ENCODE measurements around the gene PALS1. TPM values are rescaled to one million over a fixed set of nuclear protein-coding genes. Genes with fewer than 3 reads are reported as not detected.

PALS1 gene
- 14.7 TPM for total RNA-seq
- long read RNA-seq, full-length matches to known transcripts: 8 of 10 reads
- long read RNA-seq, partial matches to known transcripts: 1 of 10 reads
- long read RNA-seq, other reads (novel, unspliced or antisense): 1 of 10 reads

DNA sequence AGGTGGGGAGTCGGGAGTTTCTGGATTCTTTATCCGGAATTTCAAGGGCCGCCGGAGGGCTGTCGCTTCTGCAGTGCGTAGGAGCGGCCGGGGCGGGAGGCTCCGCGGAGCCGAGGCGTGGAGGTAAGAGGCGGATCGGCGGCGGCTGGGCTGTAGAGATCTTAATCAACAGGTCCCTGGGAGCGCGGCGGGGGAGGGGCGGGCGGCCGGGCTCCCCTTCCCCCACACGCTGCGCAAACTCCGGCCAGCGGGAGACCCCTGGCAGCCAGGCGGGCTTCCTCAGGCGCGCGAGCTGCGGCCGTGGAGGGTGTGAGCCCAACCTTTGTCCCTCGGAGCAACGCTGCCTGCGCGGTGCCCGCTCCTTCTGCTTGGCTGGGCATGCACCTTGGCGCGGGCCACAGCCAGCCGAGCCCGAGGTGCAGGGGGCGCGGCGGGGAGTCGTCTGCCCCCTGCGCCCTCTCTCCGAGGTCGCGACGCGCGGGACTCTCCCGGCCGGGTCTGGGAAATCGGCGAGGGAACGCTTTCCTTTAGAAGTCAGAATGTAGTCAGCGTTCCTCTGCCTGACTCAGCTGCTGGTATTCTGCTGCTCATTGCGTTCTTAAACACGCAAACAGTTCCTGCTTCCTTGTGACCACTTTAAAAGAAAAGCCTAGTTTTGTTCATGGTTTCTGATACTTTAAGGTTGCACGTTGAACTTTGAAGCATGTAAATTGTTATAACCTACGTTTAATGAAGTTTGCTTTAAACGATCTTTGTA is at the start of gene PALS1:
TSS of gene PALS1 (plus strand) at position 25 of the 757 bp plus-strand sequence. CDS start 37,736 bp downstream, outside the sequence.
- peak; percentile 42 for ATAC-seq
- no peak for DNase-seq (ENCODE audit: missing footprints)
- intact Hi-C loops (cut with DNase I): loop anchor here (5.0 to 10.0 kb wide), 2 partner anchors 41 to 737 kb away; partner anchors contain the start of gene GPHN

DNA sequence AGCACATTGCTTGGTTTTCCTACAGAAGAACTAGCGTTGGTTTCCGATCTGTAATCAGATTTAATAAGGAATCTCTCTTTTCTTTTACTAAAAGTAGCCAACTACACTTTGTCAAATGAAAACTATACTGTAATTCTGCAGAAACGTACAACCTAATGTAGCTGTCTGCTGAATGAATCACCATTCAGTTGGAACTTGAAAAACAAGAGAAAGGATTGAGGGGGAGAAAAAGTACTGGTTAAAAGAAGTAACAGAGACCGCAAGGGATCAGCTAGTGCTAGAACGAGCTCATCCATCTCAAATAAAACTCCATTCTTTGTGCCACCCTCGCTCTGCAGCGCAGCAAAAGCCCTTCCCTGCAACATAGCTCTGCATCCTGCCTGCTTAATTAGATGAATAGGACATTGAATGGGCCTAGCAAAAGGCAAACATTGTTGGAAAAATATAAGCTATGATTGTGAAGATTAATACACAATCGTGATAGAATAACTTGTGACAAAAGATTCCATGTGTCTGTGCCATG is 49.4 kb upstream of the PALS1 start:
- intact Hi-C loops (cut with DNase I): no loop called here
- DNase-seq (ENCODE audit: missing footprints): no peak
- ATAC-seq: no peak

- ATAC-seq (no peak), DNase-seq (ENCODE audit: missing footprints) (no peak)
- intact Hi-C loops (cut with DNase I): no loop called here
These were observed 48.9 kb upstream of the PALS1 start for GRCh38 chr14:67192366-67192765.

DNA sequence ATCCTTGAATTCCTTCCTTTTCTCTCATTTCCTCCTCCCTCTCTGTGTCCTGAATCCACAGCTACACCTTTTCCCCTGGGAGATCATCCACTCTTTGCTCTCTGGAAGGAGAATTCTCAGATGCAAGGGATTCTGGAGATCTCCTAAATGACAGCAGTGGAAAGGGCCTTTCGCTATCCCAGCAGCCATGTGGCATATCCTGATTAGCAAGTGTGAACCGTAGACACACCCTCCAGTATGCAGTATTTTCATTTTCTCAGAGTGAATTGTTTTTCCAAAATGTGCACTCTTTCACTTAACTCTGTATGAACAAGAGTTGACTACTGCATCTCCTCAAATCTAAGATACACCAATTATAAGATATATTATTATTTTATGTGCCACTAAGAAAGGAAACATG is 46.0 kb upstream of the PALS1 start:
- DNase-seq (ENCODE audit: missing footprints) (no peak), ATAC-seq (no peak)
- intact Hi-C loops (cut with DNase I): no loop called here

DNA sequence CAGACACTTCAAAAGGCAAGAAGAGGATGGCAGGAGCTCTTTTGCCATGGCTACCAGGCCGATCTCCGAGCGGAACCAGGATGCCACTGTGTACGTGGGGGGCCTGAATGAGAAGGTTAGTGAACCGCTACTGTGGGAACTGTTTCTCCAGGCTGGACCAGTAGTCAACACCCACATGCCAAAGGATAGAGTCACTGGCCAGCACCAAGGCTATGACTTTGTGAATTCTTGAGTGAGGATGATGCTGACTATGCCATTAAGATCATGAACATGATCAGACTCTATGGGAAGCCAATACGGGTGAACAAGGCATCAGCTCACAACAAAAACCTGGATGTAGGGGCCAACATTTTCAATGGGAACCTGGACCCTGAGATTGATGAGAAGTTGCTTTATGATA is 42.2 kb upstream of the PALS1 start:
- DNase-seq (ENCODE audit: missing footprints): no peak
- no peak for ATAC-seq
- intact Hi-C loops (cut with DNase I): no loop called here

GRCh38 chr14:67207810-67208209 is 33.4 kb upstream of the PALS1 start:
- no peak for ATAC-seq
- no peak for DNase-seq (ENCODE audit: missing footprints)
- intact Hi-C loops (cut with DNase I): no loop called here

- intact Hi-C loops (cut with DNase I): no loop called here
- no peak for DNase-seq (ENCODE audit: missing footprints)
- no peak for ATAC-seq
These were observed 23.1 kb upstream of the PALS1 start for GRCh38 chr14:67218126-67218525.

- no peak for ATAC-seq
- intact Hi-C loops (cut with DNase I): no loop called here
- no peak for DNase-seq (ENCODE audit: missing footprints)
These were observed 19.8 kb upstream of the PALS1 start for GRCh38 chr14:67221248-67221981.

DNA sequence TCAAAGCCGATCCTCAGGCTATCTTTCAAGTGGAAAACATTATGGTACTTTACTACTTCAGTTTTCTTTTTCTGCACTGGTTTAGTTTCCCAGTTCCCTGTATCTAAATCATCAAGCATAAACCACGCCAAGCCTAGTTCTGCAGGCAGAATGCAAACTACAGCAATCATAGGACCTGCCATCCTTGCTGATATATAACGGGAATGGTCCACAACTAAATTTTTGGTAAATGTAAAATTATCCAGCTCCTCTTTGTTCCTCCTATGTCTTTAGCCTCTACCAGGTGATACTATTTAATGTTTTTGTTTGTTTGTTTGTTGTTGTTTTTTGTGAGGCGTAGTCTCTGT is 19.3 kb upstream of the PALS1 start:
- intact Hi-C loops (cut with DNase I): no loop called here
- no peak for ATAC-seq
- no peak for DNase-seq (ENCODE audit: missing footprints)

DNA sequence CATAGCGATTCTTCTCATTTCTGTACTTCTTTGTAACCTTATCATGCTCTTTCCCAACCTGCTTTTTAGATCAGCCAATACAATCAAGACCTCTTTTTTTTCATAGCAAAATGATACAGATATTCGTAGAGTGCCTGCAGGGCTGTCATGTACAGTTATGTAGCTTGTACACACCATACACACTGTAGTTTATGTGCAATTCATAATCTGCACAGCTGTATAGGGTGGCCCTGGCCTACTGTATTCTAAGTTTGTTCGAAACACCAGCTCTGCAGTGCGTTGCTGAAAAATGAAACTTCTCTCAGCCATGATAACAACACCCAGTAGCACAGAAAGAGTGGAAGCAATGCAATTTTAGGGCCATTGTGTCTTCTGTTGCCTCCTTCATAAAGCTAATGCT is 15.7 kb upstream of the PALS1 start:
- ATAC-seq (no peak), DNase-seq (ENCODE audit: missing footprints) (no peak)
- intact Hi-C loops (cut with DNase I): no loop called here

- DNase-seq (ENCODE audit: missing footprints) (no peak), ATAC-seq (no peak)
- intact Hi-C loops (cut with DNase I): no loop called here
These were observed 12.8 kb upstream of the PALS1 start for GRCh38 chr14:67228325-67228984.

DNA sequence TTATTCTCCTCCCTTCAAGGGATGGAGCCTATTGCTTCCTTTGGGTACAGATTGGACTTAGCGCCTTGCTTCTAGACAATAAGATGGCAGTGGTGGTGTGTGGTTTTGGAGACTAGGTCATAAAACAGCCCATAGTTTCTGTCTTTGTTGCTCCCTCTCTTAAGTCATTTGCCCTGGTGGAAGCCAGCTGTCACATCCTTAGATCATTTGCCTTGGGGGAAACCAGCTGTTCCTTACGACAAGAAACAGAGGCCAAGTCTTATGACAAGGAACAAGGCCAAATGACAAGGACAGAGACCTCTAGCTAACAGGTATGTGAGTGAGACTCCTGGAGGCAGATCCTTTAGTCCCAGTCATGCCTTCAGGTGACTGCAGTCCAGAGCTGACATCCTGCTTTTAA is 9.2 kb upstream of the PALS1 start:
- ATAC-seq: no peak
- DNase-seq (ENCODE audit: missing footprints): no peak
- intact Hi-C loops (cut with DNase I): no loop called here

DNA sequence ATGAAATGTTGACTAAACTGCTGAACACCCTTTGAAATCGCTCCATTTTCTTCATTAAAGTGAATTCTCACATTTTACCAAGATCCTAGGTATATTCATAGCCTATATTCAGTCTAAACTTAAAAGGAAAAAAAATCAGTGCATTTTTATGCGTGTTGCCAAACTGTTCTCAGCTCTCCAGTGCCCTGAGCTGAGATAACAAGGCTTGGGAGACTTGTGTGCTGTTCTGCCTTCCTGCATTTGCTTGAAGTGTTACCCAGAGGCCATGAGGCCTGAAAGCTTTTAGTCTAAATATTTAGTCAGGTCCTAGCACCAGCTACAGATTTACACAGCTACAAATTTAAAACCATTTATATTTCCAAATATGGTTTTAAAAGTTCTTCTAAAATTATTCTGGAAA is 8.6 kb upstream of the PALS1 start:
- intact Hi-C loops (cut with DNase I): no loop called here
- DNase-seq (ENCODE audit: missing footprints) (no peak), ATAC-seq (no peak)

DNA sequence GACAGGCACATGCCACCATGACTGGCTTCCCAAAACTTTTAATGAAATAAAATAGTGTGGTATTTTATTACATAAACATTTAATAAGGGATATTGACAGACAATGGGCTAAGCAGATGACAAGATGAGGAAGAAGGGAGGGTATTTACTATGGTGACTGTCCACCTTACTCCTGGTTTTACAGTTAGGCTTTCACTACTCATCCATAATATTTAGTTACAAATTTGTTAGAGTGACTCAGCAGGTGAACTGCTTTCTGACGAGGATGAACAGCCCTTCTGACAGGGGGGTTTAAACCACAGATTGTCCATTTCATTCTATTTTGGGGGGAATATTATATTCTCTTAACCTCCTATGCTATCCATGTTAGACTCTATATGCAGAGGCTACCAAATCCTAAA is 3.6 kb upstream of the PALS1 start:
- intact Hi-C loops (cut with DNase I): no loop called here
- DNase-seq (ENCODE audit: missing footprints) (no peak), ATAC-seq (no peak)

DNA sequence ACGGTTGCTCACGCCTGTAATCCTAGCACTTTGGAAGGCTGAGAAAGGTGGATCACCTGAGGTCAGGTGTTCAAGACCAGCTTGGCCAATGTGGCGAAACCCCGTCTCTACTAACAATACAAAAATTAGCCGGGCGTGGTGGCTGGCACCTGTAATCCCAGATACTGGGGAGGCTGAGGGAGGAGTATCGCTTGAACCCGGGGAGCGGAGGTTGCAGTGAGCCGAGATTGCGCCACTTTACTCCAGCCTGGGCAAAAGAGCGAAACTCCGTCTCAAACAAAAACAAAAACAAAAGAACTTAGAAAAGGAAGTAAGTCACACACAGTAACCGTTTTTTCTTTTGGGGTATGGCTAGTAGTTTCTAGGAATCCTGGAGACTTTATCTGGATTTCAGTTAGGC is 1.7 kb upstream of the PALS1 start:
- no peak for ATAC-seq

DNA sequence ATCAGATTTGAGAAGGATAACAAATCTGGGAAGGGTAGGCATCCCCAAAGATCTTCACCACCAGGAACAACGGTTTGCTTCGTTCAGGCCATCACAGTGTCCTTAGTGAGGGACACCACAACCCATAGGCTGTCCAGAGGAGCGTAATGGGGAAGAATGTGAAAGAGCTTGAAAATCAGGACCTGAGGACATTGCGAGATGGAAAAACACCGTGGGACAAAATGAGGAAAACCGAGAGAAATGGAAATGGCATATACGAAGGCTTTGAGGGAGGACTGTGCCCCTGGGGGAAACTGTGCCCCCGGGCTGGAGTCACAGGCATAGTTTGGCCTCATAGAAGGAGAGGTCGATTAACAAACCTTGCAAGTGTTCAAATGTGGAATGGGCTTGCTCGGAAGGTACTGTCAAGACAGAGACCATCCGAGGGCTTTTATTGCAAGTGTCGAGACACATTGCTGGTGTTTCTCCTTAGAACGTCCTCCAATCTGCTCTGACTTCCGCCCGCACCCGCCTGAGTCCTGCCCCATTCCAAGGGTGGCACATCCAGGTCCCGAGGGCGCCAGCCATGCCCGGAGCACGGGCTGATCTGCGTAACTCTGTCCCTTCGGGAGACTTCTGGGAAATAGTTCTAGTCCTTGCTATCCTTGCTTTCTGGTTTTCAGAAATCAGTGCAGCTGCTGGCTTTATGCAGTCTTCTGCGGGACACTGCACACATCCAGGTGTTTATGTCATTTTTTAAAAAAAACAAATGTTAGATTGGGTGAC is 885 bp upstream of the PALS1 start:
- intact Hi-C loops (cut with DNase I): loop anchor here (5.0 to 10.0 kb wide), 2 partner anchors 42 to 736 kb away; partner anchors contain the start of gene GPHN
- ATAC-seq (peak; percentile 38), DNase-seq (ENCODE audit: missing footprints) (peak; percentile 80)

More for the DNA sequence above, 1.7 kb upstream of the PALS1 start:
- no peak for DNase-seq (ENCODE audit: missing footprints)
- intact Hi-C loops (cut with DNase I): no loop called here

DNA sequence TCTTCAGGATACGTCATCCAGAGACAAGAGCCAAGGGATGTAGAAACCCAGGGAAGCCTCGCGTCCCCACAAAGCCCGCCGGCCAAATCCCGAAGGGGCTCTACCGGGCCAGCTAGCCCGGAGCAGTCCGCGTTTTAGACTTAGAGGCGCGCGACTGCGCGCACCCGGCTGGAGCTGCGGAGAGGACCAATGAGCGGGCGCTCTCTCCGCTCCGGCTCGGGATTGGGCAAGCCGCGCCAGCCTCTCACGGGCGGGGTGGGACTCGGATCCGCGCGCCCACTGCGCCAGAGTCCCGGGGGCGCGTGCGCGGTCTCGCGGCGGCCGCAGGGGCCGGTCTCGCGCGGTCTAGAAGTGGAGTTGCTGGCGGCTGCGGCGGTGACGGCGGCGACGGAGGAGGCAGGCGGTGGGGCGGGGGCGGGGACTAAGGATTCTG is 241 bp upstream of the PALS1 start:
- peak; percentile 98 for ATAC-seq
- intact Hi-C loops (cut with DNase I): loop anchor here (5.0 to 10.0 kb wide), 2 partner anchors 41 to 736 kb away; partner anchors contain the start of gene GPHN
- DNase-seq (ENCODE audit: missing footprints): peak; percentile 98

DNA sequence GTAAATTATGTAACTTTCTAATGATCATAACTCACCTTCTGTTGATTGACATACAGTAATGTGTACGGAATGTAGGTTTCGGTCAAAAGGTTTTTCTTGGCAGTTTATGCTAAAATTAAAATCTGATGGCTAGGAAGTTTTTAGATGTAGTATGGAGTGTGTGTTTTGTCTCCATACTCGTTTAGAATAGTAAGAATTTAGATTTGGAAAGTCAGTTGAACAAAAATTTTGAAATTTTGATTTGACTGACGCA is 859 bp downstream of the PALS1 start:
- ATAC-seq: no peak

DNA sequence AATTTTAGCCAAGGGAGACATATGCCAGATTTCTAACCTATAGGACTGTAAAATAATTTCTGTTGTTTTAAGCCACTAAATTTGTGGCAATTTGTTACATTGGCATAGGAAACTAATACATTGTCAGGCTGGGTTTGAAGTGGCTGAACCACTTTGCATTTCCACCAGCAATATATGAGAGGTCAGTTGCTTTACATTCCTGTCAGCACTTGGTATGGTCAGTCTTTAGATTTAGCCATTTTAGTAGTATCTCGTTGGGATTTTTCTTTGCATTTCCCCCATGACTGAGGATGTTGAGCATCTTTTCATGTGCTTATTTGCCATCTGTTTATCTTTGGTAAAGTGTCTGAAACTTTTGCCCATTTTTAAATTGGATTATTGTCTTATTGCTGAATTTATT is 3.9 kb downstream of the PALS1 start:
- intact Hi-C loops (cut with DNase I): loop anchor here (10.0 kb wide), 1 partner anchor 740 kb away; the partner anchor contains the start of gene GPHN
- no peak for ATAC-seq
- no peak for DNase-seq (ENCODE audit: missing footprints)

More for the DNA sequence above, 859 bp downstream of the PALS1 start:
- intact Hi-C loops (cut with DNase I): loop anchor here (5.0 to 10.0 kb wide), 2 partner anchors 40 to 737 kb away; partner anchors contain the start of gene GPHN
- DNase-seq (ENCODE audit: missing footprints): no peak

Measured in Right ventricle myocardium inferior (tissue), 1 donor.